IPS-18c (cell line): Measurements from ENCODE around the gene FEZ2.

Source experiments
- H3K4me3 ChIP-seq: 2 replicates; pipeline ENCODE4 v1.7.0; 2013; ENCODE audit warnings: low read depth, mild to moderate bottlenecking, low read length, moderate library complexity; ENCODE audit not compliant: insufficient read depth
- H3K9me3 ChIP-seq: one replicate; pipeline ENCODE4 v1.6.1; 2013; ENCODE audit warnings: mild to moderate bottlenecking, low read length, moderate library complexity; ENCODE audit not compliant: control insufficient read depth, insufficient read depth

FEZ2 gene

DNA sequence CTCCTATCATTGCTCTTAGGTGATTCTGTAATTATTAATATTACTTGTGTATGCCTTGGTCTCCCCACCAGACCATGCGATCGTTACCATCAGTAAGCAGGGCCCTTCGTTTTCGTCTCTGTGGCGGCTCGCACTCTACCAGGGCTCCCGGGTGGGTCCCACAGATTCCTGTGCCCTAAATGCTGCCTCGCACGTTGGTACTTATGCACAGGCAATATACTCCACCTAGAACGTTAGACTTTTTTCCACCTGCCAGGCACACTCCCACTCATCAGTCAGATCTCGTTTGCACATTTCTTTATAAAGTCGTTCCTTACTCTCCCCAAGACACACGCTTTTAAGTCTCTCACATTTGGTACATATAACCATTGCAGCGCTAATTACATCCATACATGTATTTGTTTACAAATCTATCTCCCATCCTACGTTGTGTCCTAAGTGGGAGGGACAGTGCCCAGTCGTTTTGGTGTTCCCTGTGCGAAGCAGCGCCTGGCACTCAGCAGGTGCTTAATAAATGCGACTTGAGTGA lies 901 bp downstream of the FEZ2 start:
- H3K4me3 ChIP-seq = peak overlapping the region; percentile 46
- no peaks in the 10 kb centered on the region for H3K9me3 ChIP-seq

DNA sequence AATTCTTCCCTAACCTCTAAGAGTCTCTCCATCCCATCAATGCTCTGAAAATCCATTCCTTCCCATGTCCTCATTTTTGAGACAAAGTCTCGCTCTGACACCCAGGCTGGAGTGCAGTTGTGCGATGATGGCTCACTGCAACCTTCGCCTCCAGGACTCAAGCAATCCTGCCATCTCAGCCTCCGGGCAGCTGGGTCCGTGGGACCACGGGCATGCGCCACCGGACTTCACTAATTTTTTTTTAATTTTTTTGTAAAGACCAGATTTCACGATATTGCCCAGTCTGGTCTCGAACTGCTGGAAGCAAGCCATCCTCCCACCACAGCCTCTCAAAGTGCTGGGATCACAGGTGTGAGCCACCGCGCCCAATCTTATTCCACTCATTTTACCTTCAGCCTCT lies 1.6 kb downstream of the FEZ2 start:
- peak overlapping the region; percentile 46; the same call in 1 of the 2 replicates for H3K4me3 ChIP-seq

GRCh38 chr2:36594849-36595248 lies 3.1 kb downstream of the FEZ2 start:
- no peaks in the 10 kb centered on the region for H3K9me3 ChIP-seq
- H3K4me3 ChIP-seq = no peak overlapping the region

More for the DNA sequence above, 1.6 kb downstream of the FEZ2 start:
- no peaks in the 10 kb centered on the region for H3K9me3 ChIP-seq

GRCh38 chr2:36589230-36589630 lies 8.7 kb downstream of the FEZ2 start:
- Histone ChIP-seq H3K9me3 (no peaks in the 10 kb centered on the region), H3K4me3 (no peak overlapping the region)

DNA sequence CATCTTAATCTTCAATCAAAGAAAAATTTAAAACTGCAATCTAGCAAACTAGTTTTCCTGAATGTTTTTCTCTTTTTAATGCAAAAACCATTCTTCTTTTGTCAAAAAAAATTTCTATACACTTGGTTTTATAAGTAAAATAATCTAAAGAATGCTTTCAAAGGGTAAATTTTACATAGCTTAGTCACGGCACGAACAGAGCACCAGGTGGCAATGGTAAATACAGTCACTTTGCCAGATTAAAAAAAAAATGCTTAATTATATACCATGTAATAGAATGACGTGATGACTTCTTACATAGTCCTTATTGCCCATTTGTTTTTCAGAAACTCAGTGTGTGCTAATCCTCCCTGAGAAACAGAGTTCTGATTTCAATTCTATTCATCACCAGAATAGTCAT lies 10.4 kb downstream of the FEZ2 start:
- Histone ChIP-seq H3K9me3 (no peaks in the 10 kb centered on the region), H3K4me3 (no peak overlapping the region)

DNA sequence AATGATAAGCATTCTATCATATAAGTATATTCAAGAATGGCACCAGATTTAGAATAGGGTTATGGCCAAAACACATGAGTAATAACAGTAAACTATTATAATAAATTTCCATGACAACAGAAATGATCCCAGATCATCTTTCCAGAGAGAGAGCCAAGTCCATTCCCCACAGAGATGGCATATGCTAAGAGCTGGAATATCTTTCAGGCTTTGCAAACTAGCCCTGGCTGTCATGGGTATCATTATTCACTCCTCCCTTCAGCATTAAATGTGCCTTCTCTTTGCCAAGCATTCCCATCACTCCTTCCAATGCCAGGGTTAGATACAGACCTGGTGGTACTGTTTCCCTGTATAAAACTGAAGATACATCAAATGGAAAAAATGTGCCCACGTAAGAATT lies 10.9 kb downstream of the FEZ2 start:
- Histone ChIP-seq H3K9me3 (no peaks in the 10 kb centered on the region), H3K4me3 (no peak overlapping the region)

DNA sequence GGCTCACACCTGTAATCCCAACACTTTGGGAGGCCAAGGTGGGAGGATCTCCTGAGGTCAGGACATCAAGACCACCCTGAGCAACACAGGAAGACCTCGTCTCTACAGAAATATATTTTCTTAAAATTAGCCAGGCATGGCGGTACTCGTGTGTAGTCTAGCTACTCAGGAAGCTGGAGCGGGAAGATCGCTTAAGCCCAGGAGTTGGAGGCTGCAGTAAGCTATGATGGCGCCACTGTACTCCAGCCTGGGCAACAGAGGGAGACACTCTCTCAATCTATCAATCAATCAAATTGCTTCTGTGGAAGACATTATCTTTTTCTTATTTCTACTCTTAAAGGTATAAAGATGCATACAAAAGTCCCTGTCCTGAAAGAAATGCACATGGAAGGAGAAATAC lies 11.3 kb downstream of the FEZ2 start:
- no peaks in the 10 kb centered on the region for H3K9me3 ChIP-seq

GRCh38 chr2:36584148-36584794 lies 13.7 kb downstream of the FEZ2 start:
- no peak overlapping the region for H3K4me3 ChIP-seq
- H3K9me3 ChIP-seq = no peaks in the 10 kb centered on the region

More for the DNA sequence above, 11.3 kb downstream of the FEZ2 start:
- H3K4me3 ChIP-seq = no peak overlapping the region

DNA sequence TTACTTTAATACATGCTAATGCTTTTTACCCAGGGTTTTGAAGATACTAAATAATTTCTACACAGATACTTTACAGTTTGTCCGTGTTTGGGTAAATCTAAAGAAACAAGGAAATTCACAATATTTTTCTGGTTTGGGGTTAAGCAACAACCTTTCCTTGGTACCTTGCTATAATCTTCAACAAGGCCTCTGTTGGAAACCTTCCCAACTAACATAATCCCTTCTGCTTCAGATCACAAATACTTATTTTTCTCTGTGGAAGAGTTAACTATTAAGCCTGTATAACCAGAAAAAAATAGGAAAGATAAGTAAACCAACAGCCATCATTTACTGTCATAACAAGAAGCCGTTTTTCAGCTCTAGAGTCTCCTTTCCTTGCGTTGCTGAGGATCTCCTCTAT lies 15.0 kb downstream of the FEZ2 start:
- H3K4me3 ChIP-seq = no peak overlapping the region

GRCh38 chr2:36582538-36582937 lies 15.4 kb downstream of the FEZ2 start:
- H3K9me3 ChIP-seq = no peaks in the 10 kb centered on the region
- H3K4me3 ChIP-seq = no peak overlapping the region

More for the DNA sequence above, 15.0 kb downstream of the FEZ2 start:
- no peaks in the 10 kb centered on the region for H3K9me3 ChIP-seq

DNA sequence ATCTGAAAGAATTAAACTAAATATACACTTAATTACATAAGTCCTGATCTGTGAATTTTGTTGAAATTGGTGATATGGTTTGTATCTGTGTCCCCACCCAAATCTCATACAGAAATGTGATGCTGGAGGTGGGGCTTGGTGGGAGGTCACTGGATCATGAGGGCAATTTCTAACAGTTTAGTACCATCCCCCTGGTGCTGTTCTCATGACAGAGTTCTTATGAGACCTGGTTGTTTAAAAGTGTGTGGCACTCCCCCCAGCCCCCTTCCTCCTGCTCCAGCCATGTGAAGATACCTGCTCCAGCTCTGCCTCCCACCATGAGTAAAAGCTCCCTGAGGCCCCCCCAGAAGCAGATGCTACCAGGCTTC lies 18.7 kb downstream of the FEZ2 start:
- no peaks in the 10 kb centered on the region for H3K9me3 ChIP-seq

DNA sequence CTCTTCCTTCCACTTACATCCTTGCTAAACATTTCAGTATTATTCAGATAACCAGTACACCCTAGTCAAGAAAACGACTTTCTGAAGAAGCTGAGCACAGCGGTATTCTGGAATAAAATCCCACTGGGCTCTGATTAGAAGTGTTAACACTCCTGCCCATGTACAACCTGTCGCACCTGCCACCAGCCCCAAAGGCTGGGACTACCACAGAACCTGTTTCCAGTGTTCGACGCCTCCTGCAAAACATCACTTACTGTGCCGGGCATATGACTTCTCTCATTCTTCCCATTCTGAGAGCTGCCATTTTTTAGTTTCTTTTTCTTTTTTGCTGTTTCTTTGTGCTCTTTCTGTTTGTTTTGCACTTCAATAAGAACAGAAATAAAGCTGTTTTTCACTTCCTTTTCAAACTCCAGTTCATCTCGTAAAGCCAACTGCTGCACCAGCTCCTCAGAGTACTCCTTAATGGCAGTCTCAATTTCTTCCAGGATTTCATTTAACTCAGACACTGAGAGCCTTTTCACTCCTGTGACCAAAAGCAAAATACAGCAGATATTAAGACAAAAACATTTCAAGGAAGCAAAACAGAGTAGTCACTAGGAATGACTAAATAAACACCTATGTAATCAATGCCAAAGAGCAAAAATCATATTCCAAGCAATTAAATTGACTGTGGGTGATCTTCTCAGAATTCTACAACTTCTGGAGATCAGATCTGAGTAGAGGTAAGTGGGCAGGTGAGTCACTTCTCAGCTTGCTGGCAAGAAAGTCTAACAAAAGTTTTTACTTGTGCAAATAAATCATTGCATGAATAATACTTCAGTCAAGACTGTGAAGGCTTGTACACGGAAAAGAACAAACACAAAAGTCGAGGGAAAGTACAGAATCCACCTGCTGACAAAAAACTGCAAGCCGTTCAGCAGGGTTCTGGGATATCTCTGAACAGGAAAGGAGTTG lies 19.3 kb downstream of the FEZ2 start:
- Histone ChIP-seq H3K9me3 (no peaks in the 10 kb centered on the region), H3K4me3 (no peak overlapping the region)

More for the DNA sequence above, 18.7 kb downstream of the FEZ2 start:
- no peak overlapping the region for H3K4me3 ChIP-seq

- Histone ChIP-seq H3K9me3 (no peaks in the 10 kb centered on the region), H3K4me3 (no peak overlapping the region)
These were observed 20.1 kb downstream of the FEZ2 start for GRCh38 chr2:36577884-36578283.

DNA sequence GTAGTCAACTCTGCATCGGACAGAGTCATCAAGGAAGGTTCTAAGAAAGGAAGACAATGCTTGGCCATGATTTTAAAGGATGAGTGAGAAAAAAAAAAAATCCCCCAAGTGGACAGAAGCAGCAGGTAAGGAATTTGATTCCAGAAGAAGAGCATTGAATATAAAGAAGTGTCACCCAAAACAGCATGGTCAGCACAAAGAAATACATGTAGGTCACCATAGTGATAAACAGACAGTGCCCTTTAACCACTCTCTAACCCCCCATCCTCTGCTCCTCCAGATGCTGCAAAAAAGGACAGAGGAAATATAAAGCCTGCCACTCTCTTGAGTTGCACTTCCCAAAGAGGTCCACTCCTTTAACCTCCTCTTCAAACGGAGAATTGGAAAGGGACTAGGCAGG lies 23.4 kb downstream of the FEZ2 start:
- Histone ChIP-seq H3K9me3 (no peaks in the 10 kb centered on the region), H3K4me3 (no peak overlapping the region)

DNA sequence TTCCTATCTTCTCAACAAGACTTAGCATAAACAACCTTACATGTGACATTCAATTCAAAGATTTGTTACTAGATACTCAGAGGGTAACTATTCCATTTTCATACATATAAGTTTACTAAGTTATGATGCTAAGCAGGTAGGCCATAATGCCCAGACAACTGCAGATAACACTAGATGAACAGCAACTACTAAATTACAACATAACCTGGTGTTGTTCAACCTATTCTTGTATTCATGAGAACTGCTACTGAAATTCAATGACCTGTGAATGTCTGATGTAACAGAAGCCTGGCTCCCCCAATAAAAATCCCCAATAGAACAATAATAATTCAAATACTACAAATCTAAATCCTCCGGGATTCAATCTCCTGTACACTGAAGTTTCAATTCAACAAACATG lies 24.8 kb downstream of the FEZ2 start:
- no peaks in the 10 kb centered on the region for H3K9me3 ChIP-seq

GRCh38 chr2:36572719-36573059 lies 25.3 kb downstream of the FEZ2 start:
- Histone ChIP-seq H3K4me3 (no peak overlapping the region), H3K9me3 (no peaks in the 10 kb centered on the region)

More for the DNA sequence above, 24.8 kb downstream of the FEZ2 start:
- no peak overlapping the region for H3K4me3 ChIP-seq

GRCh38 chr2:36572054-36572718 lies 25.8 kb downstream of the FEZ2 start:
- no peak overlapping the region for H3K4me3 ChIP-seq
- no peaks in the 10 kb centered on the region for H3K9me3 ChIP-seq

GRCh38 chr2:36570416-36570815 lies 27.6 kb downstream of the FEZ2 start:
- H3K9me3 ChIP-seq = no peaks in the 10 kb centered on the region
- no peak overlapping the region for H3K4me3 ChIP-seq
